Adrenal gland (tissue), 5 donors: ENCODE measurements around the gene EML1.

Source experiments
- POLR2A ChIP-seq, 2 donors: fragments of 450-650 bp; IDR thresholded peaks; one replicate each; pipeline ENCODE4 v1.6.1; 2017; ENCODE audit warnings: antibody characterized with exemption in 2 of 2, mild to moderate bottlenecking in 2 of 2, moderate library complexity in 1 of 2
- TF ChIP-seq, protein P1 (sequence below), 6 experiments: fragments of 450-650 bp in 4 of 6; fragments of 200-600 bp in 2 of 6; sonication (generic) in 1 of 6; IDR thresholded peaks; 1 replicate in 5 of 6; 2 replicates in 1 of 6; pipeline versions ENCODE4 v1.5.1 to v1.8.0; 2016 to 2021; ENCODE audit warnings: antibody characterized with exemption in 6 of 6, mild to moderate bottlenecking in 2 of 6, moderate library complexity in 1 of 6
- donor health status: DM: no; HTN: no; CAD: no.

DNA sequence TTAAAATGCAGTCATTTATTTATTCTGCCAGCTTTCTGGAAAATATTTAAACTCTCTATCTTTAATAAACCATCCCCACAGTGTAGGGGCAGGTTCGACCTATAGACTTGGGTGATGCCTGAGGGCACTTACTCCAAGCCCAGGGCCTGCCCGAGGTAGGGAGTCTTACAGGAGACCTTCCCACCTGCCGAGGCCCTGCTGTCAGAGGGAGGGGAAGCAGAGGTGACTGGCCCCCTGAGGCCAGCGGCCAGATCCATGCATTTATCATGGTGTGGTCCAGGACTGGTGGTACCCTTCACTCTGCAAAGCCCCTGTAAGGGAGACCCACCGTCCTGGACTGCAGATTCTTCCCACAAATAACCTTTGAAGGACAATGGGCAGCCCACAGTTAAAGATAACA lies 7.6 kb downstream of the EML1 start:
- TF ChIP-seq, protein P1, sequence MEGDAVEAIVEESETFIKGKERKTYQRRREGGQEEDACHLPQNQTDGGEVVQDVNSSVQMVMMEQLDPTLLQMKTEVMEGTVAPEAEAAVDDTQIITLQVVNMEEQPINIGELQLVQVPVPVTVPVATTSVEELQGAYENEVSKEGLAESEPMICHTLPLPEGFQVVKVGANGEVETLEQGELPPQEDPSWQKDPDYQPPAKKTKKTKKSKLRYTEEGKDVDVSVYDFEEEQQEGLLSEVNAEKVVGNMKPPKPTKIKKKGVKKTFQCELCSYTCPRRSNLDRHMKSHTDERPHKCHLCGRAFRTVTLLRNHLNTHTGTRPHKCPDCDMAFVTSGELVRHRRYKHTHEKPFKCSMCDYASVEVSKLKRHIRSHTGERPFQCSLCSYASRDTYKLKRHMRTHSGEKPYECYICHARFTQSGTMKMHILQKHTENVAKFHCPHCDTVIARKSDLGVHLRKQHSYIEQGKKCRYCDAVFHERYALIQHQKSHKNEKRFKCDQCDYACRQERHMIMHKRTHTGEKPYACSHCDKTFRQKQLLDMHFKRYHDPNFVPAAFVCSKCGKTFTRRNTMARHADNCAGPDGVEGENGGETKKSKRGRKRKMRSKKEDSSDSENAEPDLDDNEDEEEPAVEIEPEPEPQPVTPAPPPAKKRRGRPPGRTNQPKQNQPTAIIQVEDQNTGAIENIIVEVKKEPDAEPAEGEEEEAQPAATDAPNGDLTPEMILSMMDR (IDR thresholded peaks at IDR 0.05): no peak
- TF ChIP-seq POLR2A (IDR thresholded peaks at IDR 0.05): no peak
